Measurements from ENCODE around the gene EFEMP2.

DNA sequence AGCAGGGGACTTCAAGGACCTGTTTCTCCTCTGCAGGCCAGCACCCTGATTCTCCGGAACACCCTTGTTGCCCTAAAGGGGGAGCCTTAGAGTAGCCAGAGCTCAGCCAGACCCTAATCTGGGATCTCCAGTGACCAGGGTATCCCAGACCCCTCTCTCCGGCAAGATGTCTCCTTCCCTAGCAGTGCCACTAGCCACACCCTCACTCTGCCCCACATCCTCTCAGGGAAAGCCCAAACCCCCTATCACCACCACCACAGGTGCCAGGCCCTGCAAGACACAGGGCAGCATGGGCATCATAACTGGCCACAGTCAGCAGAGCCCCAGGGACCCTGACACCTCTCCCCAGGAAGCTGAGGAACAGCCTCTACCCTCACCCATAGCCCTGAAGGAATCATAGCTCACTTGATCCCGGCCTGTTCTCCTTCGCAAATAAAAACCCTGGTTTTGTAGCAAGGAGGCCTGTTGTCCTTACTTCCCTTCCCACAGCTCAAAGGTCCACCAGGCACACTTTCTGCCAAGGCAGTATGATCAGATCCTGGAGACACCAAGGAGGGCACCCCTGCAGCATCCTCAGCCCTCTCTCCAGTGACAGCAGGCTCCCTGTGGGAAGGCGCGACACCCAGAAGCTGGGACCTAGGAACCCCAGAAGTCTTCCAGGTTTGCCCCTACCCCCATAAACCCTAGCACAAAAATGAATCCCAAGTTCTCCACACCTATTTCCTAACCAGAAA, 19.2 kb downstream of the EFEMP2 start:
- TF ChIP-seq CTCF (IDR thresholded peaks at IDR 0.05; ENCODE audit: low read depth, low read length, poor library complexity, severe bottlenecking) (peak; percentile 27), EZH2phosphoT487 (IDR thresholded peaks at IDR 0.05; ENCODE audit: borderline replicate concordance, low read length) (no peak)

Data from DOHH2 (cell line).